ENCODE data around the gene COG1. TPM values are rescaled to one million over a fixed set of nuclear protein-coding genes. Genes with fewer than 3 reads are reported as not detected.

Gene COG1
- total RNA-seq, 1 donor from 2014 or later = 50.4 TPM

GRCh38 chr17:73194514-73195222 lies 1.8 kb downstream of the COG1 start:
- TF ChIP-seq, protein P1, sequence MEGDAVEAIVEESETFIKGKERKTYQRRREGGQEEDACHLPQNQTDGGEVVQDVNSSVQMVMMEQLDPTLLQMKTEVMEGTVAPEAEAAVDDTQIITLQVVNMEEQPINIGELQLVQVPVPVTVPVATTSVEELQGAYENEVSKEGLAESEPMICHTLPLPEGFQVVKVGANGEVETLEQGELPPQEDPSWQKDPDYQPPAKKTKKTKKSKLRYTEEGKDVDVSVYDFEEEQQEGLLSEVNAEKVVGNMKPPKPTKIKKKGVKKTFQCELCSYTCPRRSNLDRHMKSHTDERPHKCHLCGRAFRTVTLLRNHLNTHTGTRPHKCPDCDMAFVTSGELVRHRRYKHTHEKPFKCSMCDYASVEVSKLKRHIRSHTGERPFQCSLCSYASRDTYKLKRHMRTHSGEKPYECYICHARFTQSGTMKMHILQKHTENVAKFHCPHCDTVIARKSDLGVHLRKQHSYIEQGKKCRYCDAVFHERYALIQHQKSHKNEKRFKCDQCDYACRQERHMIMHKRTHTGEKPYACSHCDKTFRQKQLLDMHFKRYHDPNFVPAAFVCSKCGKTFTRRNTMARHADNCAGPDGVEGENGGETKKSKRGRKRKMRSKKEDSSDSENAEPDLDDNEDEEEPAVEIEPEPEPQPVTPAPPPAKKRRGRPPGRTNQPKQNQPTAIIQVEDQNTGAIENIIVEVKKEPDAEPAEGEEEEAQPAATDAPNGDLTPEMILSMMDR (IDR thresholded peaks at IDR 0.05; ENCODE audit: unreplicated experiment) = no peak
- Mint-ChIP-seq H3K4me1 (peaks cover 24% of the 10 kb centered on the region), H3K27me3 (ENCODE audit: low read depth) (no peaks in the 10 kb centered on the region), H3K4me3 (peak overlapping the region; percentile 55), H3K36me3 (peaks cover 30% of the 10 kb centered on the region), H3K27ac (no peak overlapping the region), H3K9me3 (no peaks in the 10 kb centered on the region)
- no peak for DNase-seq (ENCODE audit: low spot score in 2 of 2, unreplicated experiment in 2 of 2)

GRCh38 chr17:73196500-73196899 lies 3.6 kb downstream of the COG1 start:
- Mint-ChIP-seq H3K4me3 (no peak overlapping the region), H3K9me3 (no peaks in the 10 kb centered on the region), H3K4me1 (peaks cover 21% of the 10 kb centered on the region), H3K27me3 (ENCODE audit: low read depth) (no peaks in the 10 kb centered on the region), H3K27ac (peak overlapping the region; percentile 66), H3K36me3 (peaks cover 45% of the 10 kb centered on the region)
- DNase-seq (ENCODE audit: low spot score in 2 of 2, unreplicated experiment in 2 of 2) = no peak
- TF ChIP-seq, protein P1 (IDR thresholded peaks at IDR 0.05; ENCODE audit: unreplicated experiment) = no peak

- TF ChIP-seq, protein P1 (IDR thresholded peaks at IDR 0.05; ENCODE audit: unreplicated experiment) = no peak
- DNase-seq (ENCODE audit: low spot score in 2 of 2, unreplicated experiment in 2 of 2) = no peak
- Mint-ChIP-seq H3K4me3 (no peak overlapping the region), H3K36me3 (peaks cover 47% of the 10 kb centered on the region), H3K4me1 (peaks cover 15% of the 10 kb centered on the region), H3K27ac (no peak overlapping the region), H3K9me3 (no peaks in the 10 kb centered on the region), H3K27me3 (ENCODE audit: low read depth) (no peaks in the 10 kb centered on the region)
Observed at GRCh38 chr17:73197161-73197560, 4.3 kb downstream of the COG1 start.

DNA sequence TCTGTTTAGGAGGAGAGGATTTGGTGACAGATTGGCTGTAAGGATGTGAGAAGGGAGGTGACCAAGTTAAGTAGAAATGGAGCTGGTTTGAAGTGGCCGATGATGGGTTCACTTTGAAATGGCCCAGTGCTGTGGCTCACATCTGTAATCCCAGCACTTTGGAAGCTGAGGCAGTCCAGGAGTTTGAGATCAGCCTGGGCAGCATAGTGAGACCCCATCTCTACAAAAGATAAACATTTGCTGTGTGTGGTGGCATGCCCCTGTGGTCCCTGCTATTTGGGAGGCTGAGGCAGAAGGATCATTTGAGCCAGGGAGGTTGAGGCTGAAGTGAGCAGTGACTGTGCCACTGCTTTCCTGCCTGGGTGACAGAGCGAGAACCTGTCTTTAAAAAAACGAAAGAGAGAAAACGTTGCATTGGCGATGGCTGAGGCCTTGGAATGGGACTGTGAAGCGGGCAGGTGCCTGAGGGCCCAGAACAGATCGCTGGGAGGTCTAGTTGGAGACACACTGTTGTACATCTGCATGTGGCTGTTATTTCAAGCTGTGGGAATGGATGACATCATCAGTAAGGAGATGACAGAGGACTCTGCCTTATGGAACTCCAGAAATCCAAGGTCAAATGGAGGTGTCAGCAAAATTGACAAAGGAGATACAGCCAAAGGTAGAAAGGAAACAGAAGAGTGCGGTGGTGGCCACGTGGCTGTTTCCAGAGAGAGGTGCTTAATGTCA lies 5.5 kb downstream of the COG1 start:
- peaks cover 51% of the 10 kb centered on the region for H3K36me3 Mint-ChIP-seq
- no peak overlapping the region for H3K27ac Mint-ChIP-seq
- TF ChIP-seq, protein P1 (IDR thresholded peaks at IDR 0.05; ENCODE audit: unreplicated experiment) = no peak
- no peaks in the 10 kb centered on the region for H3K27me3 Mint-ChIP-seq (ENCODE audit: low read depth)
- H3K4me1 Mint-ChIP-seq = peaks cover 14% of the 10 kb centered on the region
- no peak for DNase-seq (ENCODE audit: low spot score in 2 of 2, unreplicated experiment in 2 of 2)
- no peaks in the 10 kb centered on the region for H3K9me3 Mint-ChIP-seq
- no peak overlapping the region for H3K4me3 Mint-ChIP-seq

DNA sequence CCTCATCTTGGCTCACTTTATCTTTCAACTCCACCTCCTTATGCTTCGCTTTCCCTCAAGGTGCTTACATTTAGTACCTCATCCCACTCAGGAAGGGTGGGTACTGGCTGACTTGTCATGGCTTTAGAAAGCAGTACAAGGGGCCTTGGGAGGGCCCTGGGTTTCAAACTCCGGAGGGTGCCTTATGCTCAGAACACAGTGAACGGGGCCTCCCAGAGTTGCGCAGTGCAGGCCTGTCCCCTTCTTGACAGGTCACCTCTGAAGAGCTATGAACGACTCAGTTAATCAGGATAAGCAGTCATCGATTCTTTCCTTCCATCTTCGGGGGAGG lies 6.0 kb downstream of the COG1 start:
- H3K27me3 Mint-ChIP-seq (ENCODE audit: low read depth) = no peaks in the 10 kb centered on the region
- no peak overlapping the region for H3K27ac Mint-ChIP-seq
- no peak overlapping the region for H3K4me3 Mint-ChIP-seq

More for the DNA sequence above, 6.0 kb downstream of the COG1 start:
- Mint-ChIP-seq H3K9me3 (no peaks in the 10 kb centered on the region), H3K4me1 (peaks cover 9% of the 10 kb centered on the region), H3K36me3 (peaks cover 55% of the 10 kb centered on the region)
- TF ChIP-seq, protein P1 (IDR thresholded peaks at IDR 0.05; ENCODE audit: unreplicated experiment) = no peak
- DNase-seq (ENCODE audit: low spot score in 2 of 2, unreplicated experiment in 2 of 2) = no peak

Measured in mesothelial cell of epicardium (in vitro differentiated cells).